ENCODE results near the gene ACTL10.

DNA sequence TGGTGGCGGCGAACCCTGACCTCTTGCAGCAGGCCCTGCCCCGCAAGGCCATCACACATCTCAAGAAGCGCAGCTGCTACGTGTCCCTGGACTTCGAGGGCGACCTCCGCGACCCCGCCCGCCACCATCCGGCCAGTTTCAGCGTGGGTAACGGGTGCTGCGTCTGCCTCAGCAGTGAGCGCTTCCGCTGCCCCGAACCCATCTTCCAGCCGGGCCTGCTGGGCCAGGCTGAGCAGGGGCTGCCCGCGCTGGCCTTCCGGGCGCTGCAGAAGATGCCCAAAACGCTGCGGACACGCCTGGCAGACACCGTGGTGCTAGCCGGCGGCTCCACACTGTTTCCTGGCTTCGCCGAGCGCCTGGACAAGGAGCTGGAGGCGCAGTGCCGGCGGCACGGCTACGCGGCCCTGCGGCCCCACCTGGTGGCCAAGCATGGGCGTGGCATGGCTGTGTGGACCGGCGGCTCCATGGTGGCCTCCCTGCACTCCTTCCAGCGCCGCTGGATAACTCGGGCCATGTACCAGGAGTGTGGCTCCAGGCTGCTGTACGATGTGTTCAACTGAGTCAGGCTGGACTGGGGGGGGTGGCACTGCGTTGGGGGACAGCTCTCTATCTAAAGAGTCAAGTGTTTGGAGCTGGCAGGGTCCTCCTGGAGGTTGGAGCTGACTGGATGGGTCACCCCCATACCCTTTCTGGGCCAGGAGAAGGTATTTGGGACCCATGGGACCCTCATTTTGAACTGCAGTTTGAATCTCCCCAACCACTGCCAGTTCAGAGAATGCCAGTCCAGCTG, 1.1 kb downstream of the ACTL10 start:
- TF ChIP-seq POLR2A (IDR thresholded peaks at IDR 0.05) (no peak), EP300 (IDR thresholded peaks at IDR 0.05) (no peak)
